ENCODE measurements around the gene BTN3A1.

Gene BTN3A1

GRCh38 chr6:26379740-26380139 is 22.3 kb upstream of the BTN3A1 start:
- DNase-seq (ENCODE audit: low spot score): no peak

- no peak for DNase-seq (ENCODE audit: low spot score)
These were observed 21.8 kb upstream of the BTN3A1 start for GRCh38 chr6:26380256-26380655.

GRCh38 chr6:26382121-26382520 is 20.0 kb upstream of the BTN3A1 start:
- no peak for DNase-seq (ENCODE audit: low spot score)

- no peak for DNase-seq (ENCODE audit: low spot score)
These were observed 18.3 kb upstream of the BTN3A1 start for GRCh38 chr6:26383624-26384417.

GRCh38 chr6:26385734-26386125 is 16.3 kb upstream of the BTN3A1 start:
- no peak for DNase-seq (ENCODE audit: low spot score)

GRCh38 chr6:26387565-26387964 is 14.5 kb upstream of the BTN3A1 start:
- no peak for DNase-seq (ENCODE audit: low spot score)

GRCh38 chr6:26388014-26388413 is 14.1 kb upstream of the BTN3A1 start:
- peak; percentile 35 for DNase-seq (ENCODE audit: low spot score)

- peak; percentile 9 for DNase-seq (ENCODE audit: low spot score)
These were observed 13.6 kb upstream of the BTN3A1 start for GRCh38 chr6:26388441-26388840.

- no peak for DNase-seq (ENCODE audit: low spot score)
These were observed 12.7 kb upstream of the BTN3A1 start for GRCh38 chr6:26389349-26389894.

GRCh38 chr6:26390531-26390930 is 11.5 kb upstream of the BTN3A1 start:
- DNase-seq (ENCODE audit: low spot score): no peak

GRCh38 chr6:26392932-26393636 is 9.0 kb upstream of the BTN3A1 start:
- no peak for DNase-seq (ENCODE audit: low spot score)

- DNase-seq (ENCODE audit: low spot score): peak; percentile 26
These were observed 7.8 kb upstream of the BTN3A1 start for GRCh38 chr6:26394289-26394688.

- DNase-seq (ENCODE audit: low spot score): no peak
These were observed 3.5 kb upstream of the BTN3A1 start for GRCh38 chr6:26398555-26398954.

GRCh38 chr6:26400626-26401025 is 1.4 kb upstream of the BTN3A1 start:
- no peak for DNase-seq (ENCODE audit: low spot score)

GRCh38 chr6:26401389-26401986 is 587 bp upstream of the BTN3A1 start:
- no peak for DNase-seq (ENCODE audit: low spot score)

- DNase-seq (ENCODE audit: low spot score): no peak
These were observed 1.8 kb downstream of the BTN3A1 start for GRCh38 chr6:26403893-26404292.

GRCh38 chr6:26404546-26404945 is 2.5 kb downstream of the BTN3A1 start:
- no peak for DNase-seq (ENCODE audit: low spot score)

- DNase-seq (ENCODE audit: low spot score): no peak
These were observed 7.0 kb downstream of the BTN3A1 start for GRCh38 chr6:26408828-26409730.

GRCh38 chr6:26411751-26412150 is 9.7 kb downstream of the BTN3A1 start:
- no peak for DNase-seq (ENCODE audit: low spot score)

- DNase-seq (ENCODE audit: low spot score): no peak
These were observed 10.2 kb downstream of the BTN3A1 start for GRCh38 chr6:26412228-26412627.

GRCh38 chr6:26412954-26413353 is 10.9 kb downstream of the BTN3A1 start:
- DNase-seq (ENCODE audit: low spot score): no peak

- no peak for DNase-seq (ENCODE audit: low spot score)
These were observed 12.2 kb downstream of the BTN3A1 start for GRCh38 chr6:26414281-26414680.

Data from hepatic stellate cell (primary cell).